Measurements from ENCODE around the gene TTLL11.

TTLL11 gene

DNA sequence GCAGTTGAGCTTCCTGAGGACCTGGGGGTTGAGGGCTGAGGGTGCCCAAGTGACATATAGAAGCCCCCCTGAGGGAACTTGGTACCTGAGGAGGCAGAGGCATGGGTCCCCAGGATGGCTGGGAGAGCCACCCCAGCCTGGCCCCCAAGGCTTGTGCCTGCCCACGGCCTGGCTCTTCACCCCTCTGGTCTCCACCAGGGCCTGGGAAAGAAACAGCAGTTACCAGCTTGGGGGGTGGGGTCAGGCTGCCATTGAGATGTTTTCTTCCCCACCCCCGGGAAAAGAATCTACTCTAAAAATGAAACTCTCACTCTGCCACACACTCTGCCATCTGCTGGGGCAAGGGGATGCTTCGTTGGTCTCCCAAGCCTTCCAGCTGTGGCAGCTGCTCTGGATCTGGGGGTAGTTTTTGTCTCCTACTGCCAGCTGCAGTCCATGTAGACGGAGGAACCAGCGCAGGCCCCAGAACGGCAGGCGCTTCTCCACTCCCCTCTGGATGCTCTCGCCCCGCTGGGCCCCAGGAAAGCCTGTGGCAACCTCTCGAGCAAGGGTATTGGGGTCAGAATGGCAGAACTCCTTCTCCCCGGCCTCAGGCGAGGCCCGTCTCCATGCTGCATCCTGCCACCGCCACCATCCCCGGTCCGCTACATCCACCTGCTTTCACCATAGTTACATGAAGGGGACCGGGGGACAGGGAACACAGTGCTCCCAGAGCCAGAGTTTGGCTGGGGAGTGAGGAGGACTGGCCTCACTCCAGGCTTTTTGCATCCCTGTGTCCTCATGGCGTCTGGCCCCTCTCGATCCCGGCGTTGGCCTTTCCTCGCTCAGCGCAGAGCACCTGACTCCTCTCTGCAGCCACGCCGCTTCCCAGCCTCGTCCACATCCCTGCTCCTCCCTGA is 318.1 kb downstream of the TTLL11 start:
- POLR2A ChIA-PET = no interaction called here
- CTCF ChIA-PET = no interaction called here
- DNase-seq (ENCODE audit: extremely low spot score) = no peak
- TF ChIP-seq CTCF (IDR thresholded peaks at IDR 0.05; ENCODE audit: control extremely low read depth, extremely low read depth, low read depth, missing control alignments) = no peak

- no peak for DNase-seq (ENCODE audit: extremely low spot score)
- TF ChIP-seq CTCF (IDR thresholded peaks at IDR 0.05; ENCODE audit: control extremely low read depth, extremely low read depth, low read depth, missing control alignments) = no peak
- ChIA-PET POLR2A (no interaction called here), CTCF (no interaction called here)
Observed at GRCh38 chr9:121773954-121774714, 319.0 kb downstream of the TTLL11 start.

- DNase-seq (ENCODE audit: extremely low spot score) = no peak
- POLR2A ChIA-PET = no interaction called here
- CTCF ChIA-PET = no interaction called here
- no peak for TF ChIP-seq CTCF (IDR thresholded peaks at IDR 0.05; ENCODE audit: control extremely low read depth, extremely low read depth, low read depth, missing control alignments)
Observed at GRCh38 chr9:121773286-121773953, 319.7 kb downstream of the TTLL11 start.

DNA sequence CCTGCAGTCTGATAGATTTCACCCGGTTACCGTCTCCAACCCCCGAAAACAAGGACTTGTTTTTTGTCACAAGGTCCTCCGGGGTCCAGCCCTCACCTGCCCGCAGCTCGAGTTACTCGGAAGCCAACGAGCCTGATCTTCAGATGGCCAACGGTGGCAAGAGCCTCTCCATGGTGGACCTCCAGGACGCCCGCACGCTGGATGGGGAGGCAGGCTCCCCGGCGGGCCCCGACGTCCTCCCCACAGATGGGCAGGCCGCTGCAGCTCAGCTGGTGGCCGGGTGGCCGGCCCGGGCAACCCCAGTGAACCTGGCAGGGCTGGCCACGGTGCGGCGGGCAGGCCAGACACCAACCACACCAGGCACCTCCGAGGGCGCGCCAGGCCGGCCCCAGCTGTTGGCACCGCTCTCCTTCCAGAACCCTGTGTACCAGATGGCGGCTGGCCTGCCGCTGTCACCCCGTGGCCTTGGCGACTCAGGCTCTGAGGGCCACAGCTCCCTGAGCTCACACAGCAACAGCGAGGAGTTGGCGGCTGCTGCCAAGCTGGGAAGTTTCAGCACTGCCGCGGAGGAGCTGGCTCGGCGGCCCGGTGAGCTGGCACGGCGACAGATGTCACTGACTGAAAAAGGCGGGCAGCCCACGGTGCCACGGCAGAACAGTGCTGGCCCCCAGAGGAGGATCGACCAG is 320.4 kb downstream of the TTLL11 start:
- no peak for TF ChIP-seq CTCF (IDR thresholded peaks at IDR 0.05; ENCODE audit: control extremely low read depth, extremely low read depth, low read depth, missing control alignments)
- ChIA-PET CTCF (no interaction called here), POLR2A (no interaction called here)
- DNase-seq (ENCODE audit: extremely low spot score) = no peak

Measured in GM10248 (cell line).